Measurements from ENCODE around the gene ZNF503.

The ZNF503 gene

DNA sequence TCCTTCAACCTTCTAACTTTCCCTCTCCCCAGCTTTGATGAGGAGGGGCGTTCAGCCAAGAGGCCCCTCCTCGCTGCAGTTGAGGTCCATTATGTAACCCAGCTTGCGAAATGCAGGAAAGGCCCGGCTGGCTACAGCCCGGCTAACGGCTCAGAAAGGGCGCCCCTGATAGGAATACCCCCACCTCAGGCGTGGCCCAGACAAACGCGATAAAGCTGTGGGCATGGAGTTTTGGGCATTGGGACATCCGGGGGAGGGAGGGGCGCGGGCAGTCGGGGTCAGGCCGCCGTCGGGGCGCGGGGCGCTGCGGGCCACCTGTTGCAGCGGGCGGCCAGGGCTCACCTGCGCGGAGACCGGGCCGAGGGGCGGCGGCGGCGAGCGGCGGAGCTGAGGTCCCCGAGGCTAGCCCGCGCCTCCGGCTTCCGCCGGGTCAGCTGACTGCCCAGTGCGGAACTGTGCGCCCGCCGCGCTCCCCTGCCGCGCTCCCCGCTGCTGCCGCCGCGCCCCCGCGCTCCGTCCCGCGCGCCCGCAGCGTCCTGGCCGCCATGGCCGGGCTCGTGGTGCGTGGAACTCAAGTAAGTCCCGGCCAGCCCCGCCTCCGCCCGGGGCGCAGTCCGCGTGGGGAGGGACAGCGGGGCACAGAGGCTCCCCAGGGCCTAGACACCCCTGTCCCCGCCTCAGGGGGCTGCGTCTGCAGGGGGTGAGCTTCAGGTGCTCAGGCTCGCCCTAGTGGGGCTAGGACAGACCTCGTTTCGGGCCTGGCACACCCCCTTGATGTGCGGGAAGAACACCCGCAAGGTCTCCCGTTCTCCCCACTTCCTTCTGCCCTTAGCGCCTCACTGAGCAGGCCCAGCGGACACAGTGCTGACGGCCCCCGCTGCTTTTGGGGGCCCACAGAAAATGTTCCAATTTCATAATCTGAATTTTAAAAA, 29.9 kb upstream of the ZNF503 start, which contains the start of gene LRMDA:
LRMDA (plus strand) TSS at position 445 of the 932 bp plus-strand sequence.
- peak; percentile 82 for DNase-seq

DNA sequence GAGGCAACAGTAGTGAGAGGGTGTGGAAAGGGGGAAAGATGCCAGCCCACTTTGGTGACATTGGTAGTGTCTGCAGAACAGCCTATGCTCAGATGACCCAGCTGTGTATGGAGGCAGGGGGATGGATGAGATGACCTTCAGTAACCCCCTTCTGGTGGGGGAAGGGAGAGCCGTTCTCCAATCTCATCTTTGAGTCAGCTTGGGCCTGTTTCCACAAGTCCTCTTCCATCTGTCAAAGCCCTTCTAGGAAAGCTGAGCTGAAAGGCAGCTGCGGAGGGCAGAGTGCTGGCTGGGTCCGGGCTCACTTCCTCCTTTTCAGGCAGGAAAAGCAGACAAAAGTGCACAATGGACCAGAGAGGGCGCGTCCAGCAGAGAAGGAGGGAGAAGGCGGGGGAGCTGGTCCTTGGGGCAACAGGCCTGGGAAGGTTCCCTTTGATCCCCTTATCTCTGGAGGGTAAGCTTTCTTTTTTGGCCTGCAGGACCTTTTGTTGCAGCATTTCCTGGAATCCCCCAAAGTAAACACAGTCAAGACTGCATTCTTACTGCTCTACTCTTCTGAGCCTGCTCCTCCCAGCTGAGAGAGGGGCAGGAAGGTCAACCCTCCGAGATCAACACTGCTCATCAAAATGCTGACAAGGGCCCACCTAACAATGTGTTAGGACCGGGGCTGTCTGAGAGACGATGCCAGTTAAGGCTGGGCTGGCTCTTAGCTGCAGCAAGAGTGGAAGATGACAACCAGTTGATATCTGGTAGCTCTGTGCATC, 28.6 kb upstream of the ZNF503 start:
- peak; percentile 91 for DNase-seq

DNA sequence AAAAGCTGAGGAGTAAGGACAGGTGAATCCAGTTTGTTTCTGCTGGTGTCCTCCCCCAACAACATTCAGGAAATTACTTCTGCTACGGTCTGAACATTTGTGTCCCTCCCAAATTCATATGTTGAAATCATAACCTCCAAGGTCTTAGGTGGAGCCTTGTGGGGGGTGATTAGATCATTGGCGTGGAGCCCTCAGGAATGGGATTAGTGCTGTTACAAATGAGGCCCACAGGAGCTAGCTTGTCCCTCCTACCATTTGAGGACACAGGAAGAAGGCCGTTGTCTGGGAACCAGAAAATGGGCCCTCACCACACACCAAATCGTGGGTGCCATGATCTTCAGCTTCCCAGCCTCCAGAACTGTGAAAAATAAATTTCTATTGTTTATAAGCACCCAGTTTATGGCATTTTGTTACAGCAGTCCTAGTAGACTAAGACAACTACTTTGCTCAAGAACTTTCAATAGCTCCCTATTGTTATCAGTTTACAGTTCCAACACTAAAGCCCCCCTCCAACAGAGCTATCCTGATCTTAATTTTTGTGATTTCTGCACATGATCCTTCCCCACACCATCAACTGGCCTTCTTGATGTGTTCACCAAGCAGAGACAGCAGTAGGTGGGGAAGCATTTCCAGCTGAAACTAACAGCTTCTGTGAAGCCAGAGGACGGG, 27.7 kb upstream of the ZNF503 start:
- DNase-seq = no peak

DNA sequence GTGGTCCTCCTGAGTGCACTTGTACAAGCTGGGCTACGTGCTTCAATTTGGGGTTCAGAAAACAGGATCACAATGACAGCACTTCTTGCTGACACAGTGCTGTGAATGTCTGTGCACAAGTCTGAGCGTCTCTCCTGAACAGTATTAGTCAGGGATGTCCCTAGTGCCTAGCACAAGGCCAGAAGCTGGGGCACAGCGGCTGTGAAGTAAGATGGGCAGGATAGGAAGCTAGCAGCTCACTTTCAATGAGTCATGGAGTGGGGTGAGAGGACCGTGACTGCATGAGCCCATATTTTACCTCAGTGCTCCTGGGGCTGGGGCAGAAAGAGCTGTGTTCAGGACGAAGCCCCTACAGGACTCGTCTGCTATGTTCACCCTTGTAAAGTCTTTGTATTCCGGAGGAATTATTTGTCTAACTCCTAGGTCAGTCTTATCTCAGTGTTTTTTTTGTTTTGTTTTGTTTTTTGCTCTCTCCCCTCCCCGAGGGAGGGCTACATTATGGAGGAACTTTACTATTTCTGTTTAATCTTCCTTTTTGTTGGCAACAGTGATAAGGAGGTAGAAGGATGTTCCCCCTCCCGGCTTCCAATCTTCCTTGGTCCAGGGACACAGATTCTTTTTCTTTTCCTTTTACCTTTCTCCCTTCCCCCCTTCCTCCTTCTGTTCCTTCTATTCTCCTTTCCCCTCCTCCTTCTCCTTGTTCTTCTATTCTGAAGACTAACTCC, 27.0 kb upstream of the ZNF503 start:
- no peak for DNase-seq

DNA sequence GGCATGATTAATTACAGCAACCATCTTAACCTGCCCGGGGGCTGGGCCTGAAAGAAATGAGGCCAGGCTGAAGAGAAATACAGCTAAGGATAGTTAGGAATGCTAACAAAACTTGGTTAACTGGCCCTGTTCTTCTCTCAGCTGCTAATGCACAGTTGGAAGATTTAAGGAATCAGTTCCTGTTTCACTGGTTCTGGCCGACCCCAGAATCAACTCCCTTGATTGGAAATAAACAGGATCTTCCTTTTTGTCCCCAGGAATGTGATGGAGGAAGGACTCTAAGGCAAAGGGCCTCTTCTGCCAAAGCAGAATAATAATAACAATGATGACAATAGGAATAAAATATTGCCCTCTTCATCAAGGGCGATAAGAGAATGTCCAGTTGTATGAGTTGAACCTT, 26.4 kb upstream of the ZNF503 start:
- no peak for DNase-seq

DNA sequence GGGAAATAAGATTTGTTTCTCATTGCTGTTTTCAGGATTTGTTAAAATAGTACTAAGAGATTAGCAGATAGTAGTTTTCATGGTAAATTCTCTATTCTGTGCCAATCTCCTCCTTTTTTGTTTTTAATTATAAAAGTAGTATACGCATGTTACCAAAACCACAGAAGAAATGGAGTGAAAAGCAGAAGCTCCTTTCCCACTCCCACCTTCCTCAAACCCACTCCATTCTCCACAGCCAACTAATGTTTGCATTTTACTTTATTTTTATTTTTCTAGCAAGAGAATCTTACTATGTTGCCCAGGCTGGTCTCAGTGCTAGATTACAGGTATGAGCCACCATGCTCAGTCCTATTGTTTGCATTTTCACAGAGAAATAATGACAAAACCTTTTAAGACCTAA, 25.3 kb upstream of the ZNF503 start:
- no peak for DNase-seq

DNA sequence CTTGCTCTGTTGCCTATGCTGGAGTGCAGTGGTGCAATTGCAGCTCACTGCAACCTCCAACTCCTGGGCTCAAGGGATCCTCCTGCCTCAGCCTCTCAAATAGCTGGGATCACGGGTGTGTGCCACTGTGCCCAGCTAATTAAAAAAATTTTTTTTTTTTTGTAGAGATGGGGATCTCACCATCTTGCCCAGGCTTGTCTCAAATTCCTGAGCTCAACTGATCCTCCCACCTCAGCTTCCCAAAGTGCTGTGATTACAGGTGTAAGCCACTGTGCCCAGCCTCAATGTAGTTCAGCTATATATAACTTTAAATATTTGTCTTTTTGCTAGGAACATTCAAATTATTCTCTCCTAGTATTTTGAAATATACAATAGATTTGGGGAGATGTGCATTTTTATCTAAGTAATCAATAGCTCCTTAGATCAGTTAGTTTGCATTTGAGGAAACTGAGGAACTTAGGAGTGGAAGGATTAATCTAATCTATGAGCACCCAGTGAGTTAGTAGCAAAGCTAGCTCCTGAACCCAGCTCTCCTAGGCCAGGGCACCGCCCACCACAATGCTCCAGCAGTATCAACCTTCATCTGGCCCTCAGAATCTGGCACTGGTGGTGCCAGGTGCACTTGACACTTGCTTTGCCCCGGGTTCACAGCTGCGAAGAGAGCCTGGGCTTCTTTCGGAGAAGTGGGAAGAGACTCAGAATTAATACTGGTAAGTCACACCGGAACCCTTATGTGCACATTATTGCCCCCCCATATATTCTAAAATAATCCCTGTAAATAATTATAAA, 23.9 kb upstream of the ZNF503 start:
- DNase-seq = no peak

DNA sequence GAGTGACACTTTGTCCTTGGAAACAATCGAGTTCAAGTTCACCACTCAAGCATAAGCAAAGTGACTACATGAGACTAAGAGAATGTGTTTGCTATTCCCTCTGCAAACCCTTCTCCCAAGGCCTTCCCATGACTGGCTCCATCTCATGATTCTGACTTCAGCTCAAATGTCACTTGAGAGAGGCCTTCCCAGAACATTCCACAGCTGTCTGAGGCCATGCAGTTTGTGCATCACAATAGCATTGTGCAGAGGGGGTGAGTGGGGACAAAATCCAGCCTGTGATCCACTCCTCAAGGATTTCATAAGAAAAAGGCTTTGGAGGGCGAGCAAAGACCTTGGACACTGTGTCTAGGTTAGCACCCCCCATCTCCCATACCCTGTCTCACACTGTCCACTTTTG, 23.0 kb upstream of the ZNF503 start:
- DNase-seq = no peak

DNA sequence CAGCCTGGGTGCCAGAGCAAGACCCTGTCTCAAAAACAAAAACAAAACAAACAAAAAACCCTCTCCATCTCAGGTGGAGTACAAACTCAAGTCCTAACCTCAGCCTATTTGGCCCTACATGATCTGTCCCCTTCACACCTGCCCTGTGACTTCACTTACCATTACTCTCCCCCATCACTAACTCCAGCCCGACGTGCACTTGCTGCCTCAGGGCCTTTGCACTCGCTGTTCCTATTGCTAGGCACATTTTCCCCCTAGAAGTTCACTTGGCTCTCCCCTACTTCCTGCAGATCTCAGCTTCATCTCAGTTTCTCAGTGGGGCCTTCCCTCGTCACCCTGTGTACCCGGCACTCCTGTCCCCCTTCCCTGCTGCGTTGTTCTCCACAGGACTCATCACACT, 21.3 kb upstream of the ZNF503 start:
- DNase-seq = no peak

DNA sequence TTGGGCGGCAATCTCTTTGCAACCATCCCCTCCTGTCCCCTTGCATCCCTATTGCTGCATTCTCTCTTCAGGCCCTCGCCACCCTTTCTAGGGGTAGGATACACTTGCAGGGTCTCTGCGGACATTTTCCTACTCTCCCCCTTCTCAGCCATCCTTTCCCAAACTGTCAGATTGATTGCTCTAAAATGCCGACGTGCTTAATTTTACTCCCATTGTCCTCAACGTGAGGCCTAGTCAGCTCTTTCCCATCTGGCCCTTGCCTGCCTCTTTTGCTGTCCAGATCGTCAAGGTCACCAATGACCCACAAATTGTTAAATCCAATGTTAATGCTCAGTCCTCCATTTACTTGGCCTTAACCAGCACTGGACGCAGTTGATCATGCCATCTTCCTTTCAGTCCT, 17.1 kb upstream of the ZNF503 start:
- DNase-seq = no peak

DNA sequence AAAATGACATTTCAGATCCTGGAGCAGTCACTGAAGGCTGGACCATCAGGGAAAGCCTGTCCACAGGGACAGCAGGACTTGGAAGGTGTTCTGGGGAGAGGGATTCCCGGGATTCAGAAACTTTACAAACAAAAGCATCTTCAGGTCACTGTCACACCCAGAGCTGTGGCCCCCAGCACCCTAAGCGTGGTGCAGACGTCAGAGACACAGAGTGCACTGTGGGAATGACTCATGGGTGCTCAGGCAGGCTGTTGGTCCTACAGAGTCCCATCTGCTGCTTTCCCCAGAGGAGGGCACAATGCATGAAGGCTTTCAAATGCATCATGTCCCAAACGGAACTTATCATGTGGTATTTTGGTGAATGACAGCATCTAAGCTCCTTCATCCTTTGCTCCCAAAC, 16.7 kb upstream of the ZNF503 start:
- DNase-seq = no peak

DNA sequence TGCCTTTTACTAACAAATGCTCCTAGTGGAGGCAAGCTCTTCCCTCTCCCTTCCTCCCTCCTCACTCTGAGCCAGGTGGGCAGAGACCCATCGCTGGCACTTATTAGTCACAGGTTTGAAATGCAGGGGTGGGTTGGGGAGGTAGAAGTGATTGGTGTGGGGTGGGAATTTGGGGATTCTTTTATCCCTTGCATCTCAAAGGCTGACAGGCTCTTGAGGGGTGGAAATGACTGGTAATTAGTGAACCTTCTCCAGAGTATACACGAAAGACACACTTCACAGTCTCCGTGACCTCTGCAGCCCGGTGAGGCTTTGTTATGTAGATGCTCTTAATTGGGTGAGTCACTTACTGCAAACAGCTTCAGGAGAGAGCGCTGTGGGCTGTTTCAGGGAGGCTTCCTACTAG, 16.0 kb upstream of the ZNF503 start:
- no peak for DNase-seq

DNA sequence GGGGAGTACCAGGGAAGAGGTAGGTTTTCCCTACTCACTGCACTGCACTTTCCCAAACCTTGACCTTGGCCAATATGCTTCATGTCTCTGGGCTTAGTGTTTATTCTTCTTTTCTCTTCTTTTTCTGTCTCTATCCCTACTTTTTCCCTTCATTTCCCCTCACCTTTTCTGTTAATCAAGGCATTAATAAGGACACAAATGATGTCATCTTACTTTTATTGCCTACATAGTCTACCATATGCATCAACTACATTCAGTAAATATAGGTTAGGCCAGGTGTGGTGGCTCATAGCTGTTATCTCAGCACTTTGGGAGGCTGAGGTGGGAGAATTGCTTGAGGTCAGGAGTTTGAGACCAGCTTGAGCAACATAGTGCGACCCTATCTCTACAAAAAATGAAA, 13.0 kb upstream of the ZNF503 start:
- no peak for DNase-seq

DNA sequence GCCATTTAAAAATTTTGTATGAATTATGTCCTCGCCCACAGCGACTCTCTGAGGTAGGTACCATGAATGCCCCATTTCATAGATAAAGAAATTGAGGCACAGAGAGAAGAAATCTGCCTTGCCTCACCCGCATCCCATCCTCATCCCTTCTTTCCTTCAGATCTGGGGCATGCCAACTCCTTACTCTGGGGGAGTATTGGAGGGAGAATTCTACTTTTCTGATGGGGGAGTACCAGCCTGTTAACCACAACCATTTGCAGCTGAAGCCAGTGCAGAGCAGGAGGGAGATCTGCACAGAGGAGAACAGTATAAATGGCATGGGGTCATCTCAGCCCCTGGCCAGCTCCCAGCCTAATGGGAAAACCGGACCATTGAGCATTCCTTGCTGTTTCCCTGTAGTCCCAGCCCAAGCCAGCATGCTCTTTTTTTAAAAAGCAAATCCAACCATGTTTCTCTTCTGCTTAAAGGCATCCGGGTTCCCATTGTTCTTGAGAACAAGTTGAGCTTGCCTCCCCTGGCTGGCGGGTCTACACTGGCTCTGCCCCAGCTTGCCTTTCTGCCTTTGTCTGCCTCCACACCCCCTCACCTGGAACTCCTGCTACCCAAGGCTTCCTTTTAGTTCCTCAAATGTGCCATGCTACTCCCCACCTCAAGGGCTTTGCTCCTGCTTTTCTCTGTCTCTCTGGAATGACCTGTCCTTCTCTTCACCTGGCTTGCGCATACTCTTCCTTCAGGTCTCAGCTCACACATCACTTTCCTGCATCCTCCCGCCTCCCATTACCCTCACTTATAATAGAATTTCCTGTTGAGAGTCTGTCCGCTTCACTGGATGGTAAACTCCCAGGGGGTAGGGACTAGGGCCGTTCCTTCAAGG, 8.8 kb upstream of the ZNF503 start:
- no peak for DNase-seq

DNA sequence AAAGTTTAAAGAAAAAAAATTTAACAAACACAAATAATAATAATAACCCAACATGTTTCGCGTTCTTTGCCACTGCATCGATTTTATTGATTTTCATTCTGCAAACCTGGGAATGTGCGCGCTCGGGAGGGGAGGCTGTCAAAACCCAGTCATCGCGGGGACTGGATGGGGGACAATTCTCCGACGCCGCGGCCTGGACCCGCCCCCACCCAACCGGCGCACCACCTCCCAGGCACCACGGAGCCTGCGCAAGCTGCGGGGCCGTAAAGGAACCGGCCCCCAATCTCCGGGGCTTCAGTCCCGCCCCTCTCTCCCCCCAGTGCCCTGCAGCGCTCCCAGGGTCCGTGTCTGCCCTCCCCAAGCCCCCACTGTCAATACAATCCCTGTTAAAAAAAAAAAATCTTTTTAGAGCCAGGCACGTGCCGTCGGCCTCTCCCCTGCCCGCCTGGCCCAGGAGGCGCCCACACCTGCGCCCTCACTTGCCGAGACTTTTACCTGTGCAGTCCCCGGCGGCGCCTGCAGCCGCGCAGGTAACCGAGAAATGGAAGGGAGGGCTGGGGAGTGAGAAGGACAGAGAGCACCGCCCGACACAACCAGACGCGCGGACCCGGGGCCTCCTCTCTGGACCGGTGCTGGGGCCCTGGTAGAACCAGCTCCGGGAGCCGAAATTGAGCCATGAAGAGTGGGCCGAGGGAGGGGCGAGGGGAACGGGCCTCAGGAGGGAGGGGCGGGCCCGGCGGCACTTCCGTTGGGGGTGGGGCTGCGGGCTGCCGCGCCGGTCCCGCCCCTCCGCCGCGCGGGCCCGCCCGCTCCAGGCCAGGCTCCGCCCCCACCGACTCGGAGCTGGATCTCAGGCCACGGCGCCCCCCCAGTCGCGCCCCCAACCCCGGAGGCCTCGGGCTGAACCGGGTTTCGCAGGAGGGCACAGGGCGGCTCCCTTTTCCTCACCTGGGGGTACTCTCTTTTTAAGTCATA, 7.6 kb upstream of the ZNF503 start:
- DNase-seq = no peak

DNA sequence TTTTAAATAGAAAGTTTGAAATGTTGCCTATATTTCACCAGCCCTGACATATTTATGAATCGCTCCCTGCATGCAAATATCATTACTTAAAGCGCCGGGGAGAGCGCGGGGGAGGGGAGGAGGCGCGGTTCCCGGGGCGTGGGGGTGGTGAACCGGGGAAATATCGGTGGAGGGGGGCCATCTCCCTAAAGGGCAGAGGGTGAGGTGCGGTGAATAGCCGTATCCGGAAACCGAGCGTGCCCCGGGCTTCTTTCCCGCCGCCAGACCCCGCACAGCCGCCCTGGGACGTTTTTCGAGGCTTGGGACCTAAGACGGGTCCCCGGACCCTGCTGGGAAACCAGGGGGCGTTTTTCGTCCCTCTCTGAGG, 6.9 kb upstream of the ZNF503 start:
- no peak for DNase-seq

DNA sequence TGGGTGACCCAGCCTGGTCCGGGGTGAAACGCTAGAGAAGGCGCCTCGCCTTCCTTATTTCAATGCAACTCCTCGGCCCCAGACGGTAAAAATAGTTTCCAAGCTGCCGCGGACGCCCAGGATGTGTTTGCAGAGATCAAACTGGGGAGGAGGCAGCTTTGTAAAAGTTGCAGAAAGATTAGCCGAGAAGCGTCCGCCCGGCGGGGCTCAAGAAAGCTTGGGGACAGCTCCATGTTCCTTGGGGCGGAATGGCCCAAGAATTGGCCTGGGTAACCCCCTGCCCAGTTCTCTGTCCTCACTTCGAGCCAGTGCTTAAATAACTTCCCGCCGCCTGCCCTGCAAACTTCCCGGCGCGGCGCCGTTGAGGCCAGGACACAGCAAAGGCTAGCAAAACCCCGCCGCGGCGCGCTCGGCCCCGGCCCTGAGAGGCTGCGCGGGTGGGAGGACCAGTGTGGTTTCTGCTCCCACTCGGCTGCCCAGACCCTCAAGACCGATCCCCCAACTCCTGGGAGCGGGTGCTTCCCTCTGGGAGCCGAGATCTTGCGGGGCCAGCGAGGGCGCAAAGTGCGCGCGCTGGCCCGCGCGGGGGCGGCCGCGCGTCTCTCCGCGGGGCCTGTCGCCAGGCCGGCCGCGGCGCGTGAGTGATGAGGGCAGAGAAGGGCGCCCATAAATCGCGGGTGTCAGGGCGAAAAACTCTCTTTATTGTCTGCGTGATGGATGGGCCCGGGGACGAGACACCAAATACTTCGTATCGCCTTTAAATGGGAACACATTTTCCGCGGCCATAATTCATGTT, 6.3 kb upstream of the ZNF503 start:
- DNase-seq = no peak

DNA sequence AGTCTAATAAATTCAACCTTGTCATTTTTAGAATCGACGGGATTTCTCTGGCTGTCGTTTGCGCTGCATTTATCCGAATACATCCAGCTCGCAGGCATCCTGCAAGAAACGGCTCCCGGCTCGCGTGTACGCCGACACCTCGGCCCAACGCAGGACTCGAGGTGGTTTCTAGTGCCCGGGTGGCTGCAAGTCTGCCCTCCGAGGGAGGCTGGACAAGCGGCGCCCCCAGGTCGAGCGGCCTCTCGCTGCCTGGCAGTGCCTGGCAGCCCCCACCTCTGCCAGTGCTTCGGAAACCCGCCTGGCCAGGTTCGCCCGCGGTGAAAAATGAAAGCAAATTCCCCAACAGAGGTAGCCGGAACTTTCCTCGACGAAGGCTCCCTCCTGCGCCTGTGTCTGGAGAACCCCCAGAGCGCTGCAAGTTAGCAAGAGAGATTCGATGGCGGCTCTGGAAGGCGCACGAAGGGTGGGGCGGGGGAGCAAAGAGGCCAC, 5.7 kb upstream of the ZNF503 start:
- DNase-seq = no peak

Measured in GF-D8 (cell line).